ENCODE measurements around the gene TLL2.
A peak's percentile ranks its signal among the peaks of the same experiment; 100 is the strongest.

Gene TLL2

DNA sequence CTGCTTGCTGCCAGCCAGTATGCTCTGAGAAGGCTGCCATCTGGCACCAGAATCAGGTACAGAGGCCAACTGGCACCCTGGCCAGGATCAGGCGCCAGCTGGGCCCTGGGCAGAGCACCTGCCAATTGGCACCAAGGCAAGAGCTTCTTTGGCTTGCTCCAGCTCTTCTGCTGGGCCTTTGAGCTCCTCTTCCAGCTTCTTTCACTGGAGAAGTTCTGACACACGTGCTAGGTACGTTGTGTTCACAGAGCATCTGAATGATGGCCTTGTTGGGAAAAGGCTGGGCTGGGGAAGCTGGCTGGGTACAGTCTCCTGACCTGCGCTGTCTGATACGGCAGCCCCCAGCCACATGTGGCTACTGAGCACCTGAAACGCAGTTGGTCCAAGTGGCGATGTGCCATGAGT lies 123.3 kb downstream of the TLL2 start:
- no peak for DNase-seq (ENCODE audit: low read depth in 2 of 2)

DNA sequence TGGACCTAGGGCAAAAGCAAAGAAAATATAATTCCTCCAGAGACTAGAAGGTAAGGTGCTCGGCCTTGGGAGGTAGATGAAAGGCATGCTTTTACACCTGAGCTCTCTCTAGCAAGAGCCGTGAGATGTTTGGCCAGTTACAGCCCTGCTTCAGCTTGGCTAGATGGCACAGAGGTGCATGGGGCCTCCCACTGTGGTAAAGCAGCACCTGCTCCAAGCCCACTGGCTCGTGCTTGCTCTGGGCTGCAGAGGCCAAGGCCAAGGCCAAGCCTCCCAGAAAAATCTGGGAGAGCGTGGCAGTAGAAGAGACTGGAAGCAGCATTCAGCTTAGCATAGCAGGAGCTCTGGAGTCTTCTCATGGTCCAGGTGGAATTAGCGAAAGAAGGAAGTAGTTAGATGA lies 123.9 kb downstream of the TLL2 start:
- no peak for DNase-seq (ENCODE audit: low read depth in 2 of 2)

DNA sequence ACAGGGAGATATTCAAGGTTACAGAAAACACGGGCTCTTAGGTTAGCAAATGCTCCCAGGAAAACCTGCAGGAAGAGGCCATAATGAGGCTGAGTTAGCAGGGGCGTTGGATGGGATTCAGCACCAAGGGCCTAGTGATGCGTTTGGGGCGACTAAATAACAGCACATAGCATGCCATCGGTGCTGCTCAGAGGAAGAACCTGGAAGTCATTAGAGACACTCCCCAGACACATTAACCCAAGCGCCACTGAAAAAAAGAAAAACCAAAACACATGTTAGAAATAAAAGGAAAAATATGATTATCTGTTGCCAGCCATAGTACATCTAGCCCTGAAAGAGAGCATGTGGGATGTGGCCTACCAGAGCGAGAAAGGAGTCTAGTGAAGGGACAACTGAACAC lies 126.1 kb downstream of the TLL2 start:
- DNase-seq (ENCODE audit: low read depth in 2 of 2), result peak; percentile 48 to 58

DNA sequence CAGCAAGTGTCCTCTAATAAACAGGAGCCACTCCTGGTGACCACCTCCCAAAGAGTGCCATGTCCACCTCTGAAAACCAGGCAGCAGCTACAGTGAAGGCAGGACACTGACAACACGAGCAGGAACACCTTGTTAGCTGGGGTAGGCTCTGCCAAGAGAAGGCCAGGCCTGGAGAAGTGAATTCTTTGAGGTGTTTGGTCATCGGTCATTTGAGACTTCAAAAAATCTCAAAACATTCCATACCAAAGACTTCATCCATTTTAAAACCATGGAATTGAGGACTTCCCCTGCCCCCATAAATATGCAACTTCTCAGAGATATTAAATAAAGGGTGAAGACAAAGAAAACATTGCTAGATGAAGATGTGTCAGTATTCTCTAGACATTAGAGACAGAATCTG lies 126.6 kb downstream of the TLL2 start:
- DNase-seq (ENCODE audit: low read depth in 2 of 2), result peak; percentile 17 to 30

DNA sequence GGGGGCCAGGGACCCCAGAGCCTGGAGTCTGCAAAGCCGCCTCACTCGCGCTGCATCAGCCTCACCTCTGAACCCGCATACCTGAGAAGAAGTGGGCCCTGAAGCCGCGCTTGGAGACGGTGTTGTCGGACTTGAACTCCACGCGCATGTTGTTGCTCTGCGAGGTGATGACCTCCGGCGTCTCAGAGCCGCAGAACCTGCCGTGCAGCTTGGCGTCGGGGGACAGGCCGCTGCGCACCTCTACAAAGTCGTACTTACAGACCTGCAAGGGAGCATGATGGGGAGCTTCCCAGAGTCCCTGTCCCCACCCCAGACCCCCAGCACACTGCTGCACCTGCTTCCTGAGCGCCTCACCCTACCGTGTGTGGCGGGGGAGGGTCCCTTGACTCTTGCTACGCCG lies 129.2 kb downstream of the TLL2 start:
- DNase-seq (ENCODE audit: low read depth in 2 of 2), result no peak

DNA sequence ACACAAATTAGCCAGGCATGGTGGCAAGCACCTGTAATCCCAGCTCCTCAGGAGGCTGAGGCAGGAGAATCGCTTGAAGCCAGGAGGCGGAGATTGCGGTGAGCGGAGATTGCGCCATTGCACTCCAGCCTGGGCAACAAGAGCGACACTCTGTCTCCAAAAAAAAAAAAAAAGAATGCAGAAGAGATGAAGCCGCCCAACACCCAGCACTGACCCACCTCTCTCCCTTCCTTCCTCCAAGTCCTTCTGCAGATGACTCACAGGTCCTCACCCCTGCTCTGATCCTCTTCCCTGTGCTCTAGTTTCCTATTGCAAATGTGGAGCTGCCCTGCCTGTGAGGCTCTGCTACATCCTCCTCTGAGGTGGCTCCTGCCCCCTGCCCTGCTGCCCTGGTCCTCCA lies 132.9 kb downstream of the TLL2 start:
- DNase-seq (ENCODE audit: low read depth in 2 of 2), result no peak

DNA sequence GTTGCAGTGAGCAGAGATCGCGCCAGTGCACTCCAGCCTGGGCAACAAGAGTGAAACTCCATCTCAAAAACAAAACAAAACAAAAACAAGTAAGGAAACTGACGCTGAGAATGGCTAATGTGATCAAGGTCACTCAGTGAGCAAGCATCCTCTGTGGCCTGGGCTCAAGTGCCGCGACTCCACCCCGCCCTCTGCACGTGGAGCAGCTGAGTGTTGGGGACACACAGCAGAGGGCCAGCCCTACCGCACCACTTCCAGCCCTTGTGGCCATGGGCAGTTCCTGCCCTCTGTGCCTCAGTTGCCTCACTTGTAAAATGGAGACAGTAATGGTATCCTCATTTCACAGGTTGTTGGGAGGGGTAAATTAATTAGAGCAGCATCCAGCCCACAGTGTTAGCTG lies 134.0 kb downstream of the TLL2 start:
- no peak for DNase-seq (ENCODE audit: low read depth in 2 of 2)

DNA sequence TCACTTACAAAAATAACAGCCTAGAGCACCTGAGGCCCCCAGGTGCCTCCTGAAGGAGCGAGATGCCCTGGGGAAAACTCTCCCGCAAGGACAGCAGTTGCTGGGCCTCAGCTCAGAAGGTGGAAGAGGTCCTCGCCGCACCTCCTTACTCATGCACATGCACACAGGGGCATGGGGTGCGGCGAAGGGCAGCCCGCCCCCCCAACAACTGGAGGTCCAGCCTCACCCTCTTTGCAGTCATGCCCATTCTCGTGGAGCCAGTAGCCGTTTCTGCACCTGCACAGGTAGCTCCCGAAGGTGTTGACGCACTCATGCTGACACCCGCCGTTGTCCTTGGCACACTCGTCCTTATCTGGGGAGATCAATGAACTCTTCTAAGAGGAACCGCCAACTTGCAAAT lies 135.0 kb downstream of the TLL2 start:
- DNase-seq (ENCODE audit: low read depth in 2 of 2), result no peak

DNA sequence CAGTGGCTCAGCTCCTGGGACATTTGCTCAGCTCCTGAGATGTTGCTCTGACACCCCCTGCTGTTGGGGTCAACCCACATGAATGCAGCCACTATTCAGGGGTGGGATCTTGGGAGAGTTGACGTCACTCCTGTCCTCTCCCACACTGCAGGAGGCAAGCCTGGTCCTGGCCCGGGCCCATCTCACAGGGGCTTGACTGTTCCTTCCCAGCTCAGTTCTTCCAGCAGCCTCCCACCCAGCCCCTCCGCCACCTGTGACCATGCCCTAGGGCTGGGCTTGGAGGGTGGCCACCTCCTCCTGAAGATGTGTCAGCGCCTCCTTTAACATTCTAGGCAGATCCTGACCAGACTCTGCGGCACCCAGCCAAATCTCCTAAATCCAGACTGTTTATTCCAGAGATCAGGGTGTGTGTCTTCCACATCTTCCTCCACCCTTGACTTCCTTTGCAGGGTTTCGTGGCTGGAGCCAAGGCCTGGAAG lies 135.9 kb downstream of the TLL2 start:
- no peak for DNase-seq (ENCODE audit: low read depth in 2 of 2)

DNA sequence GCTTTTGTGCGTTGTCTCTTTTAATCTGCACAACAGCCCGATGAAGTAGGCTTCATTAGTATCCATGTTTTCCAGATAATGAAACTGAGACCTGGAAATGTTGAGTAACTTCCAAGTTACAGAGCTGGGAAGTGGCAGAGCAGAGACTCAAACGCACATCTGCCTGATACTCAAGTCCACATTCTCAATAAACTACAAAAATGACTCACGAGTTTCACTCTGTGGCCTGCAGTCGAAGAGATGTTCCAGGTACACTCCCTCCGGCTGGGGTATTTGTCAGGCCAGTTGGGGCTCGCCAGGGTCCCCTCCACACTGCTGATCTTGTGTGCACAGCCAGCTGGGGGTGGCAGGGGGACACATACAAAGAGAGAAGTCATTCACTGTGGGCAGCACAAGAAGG lies 137.2 kb downstream of the TLL2 start:
- no peak for DNase-seq (ENCODE audit: low read depth in 2 of 2)

DNA sequence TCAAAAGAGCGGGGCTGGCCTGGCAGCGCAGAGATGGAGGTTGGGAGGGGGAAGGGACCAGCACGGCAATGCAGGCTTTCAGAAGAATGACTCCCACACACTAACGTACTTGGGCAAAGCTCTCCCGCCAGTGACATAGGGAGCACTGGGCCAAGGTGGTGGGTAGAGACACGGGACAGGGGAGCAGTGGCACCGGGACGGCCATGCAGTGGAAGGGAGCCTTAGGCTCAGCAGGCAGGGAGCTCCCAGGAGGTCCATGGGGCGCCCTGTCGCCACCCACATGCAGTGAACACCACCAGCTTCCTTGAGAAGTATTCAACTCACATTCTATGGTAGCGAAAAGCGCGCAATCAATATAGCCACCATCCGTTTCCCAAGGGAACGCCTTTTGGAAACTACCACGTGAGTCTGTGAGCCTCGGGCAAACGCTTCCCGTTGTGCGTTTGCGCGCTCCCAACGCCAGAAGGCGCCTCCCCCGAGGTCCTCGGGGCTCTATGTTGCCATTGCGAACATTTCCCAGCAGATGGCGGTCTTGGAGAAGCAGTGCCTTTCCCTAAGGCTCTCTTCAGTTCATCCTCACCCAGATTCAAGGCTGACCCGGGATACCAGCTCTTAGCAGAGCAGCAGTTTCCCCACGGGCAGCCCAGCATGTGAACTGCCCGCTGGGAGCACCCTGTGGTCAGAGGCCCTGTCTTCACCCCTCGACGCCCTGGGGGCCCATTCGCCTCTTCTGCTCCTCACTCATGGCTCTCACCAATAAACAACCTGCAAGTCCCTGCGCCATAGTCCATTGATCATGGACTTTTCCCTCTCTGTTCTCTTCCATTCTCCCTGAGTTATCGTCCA lies 138.5 kb downstream of the TLL2 start:
- peak; percentile 62 to 63 for DNase-seq (ENCODE audit: low read depth in 2 of 2)

DNA sequence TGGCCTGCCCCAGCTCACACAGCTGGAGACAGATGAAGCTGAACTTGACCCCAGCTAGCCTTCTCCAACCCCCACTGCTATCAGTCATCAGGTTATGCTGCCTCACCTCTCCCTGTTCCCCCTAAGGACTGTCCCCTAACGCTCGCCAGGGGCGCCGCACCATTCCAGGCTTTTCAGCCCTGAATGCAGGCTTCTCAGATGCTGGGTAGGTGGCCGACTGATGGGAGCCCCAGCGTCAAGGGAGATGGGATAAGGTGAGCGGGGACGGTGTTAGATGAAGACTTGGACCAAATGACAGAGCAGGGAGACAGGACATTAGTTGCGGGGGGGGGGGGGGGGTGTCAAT lies 139.1 kb downstream of the TLL2 start:
- no peak for DNase-seq (ENCODE audit: low read depth in 2 of 2)

DNA sequence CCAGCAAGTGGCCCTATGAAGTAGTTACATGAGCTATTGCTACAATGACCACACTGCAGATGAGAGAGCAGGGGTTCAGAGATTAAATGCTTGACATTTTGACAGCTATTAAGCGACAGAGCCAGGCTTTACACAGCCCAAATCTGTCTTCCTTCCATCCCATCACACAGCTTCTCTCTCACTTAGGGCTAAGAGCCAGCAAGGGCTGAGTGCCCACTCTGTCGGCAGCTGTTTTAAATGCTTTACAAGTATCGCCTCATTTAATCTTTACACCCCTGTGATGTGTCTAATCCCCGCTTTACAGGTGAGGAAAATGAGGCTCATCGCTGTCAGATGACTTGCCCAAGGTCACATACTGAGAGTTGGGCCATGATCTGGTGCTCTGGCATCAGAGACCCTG lies 139.7 kb downstream of the TLL2 start:
- DNase-seq (ENCODE audit: low read depth in 2 of 2), result no peak

DNA sequence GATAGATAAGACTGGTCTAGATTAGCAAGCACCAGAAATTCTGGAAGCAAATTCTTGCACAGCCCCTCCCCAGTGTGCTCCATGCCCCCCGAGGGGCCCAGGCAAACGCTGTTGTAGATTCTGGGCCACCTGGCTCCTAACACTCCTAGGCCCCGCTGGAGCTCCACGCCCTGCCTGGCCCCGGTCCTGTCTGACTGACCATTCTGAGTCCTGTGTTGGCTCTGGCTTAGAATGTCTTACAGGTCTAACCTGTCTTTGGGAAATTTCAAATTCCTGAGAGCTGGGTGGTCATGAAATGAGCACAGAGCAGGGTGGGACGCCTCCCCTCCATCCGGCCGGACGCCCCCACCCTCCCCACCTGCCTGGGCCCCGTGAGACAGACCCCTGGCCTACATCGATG lies 142.4 kb downstream of the TLL2 start:
- no peak for DNase-seq (ENCODE audit: low read depth in 2 of 2)

DNA sequence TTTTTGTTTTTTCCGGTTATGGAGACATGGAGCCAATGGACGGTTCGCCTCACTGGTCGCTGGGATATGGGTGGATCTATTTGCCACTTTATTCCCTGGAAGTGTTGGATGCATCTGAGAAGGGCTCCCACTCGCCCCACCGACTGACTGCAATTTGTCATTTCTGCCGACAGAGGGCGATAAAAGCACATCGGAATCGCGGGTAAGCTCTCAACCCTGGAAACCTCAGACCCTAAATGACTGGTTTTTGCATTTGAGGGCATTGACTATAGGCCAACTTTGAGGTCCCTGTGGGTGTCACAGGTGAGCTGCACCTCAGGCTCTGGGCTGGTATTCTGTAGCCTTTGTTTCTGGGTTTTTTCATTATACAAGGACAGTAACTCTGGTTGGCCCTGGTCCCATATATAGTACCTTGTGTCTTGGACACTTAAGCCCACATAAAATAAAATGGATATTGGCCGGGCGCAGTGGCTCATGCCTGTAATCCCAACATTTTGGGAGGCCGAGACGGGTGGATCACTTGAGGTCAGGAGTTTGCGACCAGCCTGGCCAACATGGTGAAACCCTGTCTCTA lies 143.1 kb downstream of the TLL2 start:
- DNase-seq (ENCODE audit: low read depth in 2 of 2), result peak in 1 of 2 experiments; percentile 9

DNA sequence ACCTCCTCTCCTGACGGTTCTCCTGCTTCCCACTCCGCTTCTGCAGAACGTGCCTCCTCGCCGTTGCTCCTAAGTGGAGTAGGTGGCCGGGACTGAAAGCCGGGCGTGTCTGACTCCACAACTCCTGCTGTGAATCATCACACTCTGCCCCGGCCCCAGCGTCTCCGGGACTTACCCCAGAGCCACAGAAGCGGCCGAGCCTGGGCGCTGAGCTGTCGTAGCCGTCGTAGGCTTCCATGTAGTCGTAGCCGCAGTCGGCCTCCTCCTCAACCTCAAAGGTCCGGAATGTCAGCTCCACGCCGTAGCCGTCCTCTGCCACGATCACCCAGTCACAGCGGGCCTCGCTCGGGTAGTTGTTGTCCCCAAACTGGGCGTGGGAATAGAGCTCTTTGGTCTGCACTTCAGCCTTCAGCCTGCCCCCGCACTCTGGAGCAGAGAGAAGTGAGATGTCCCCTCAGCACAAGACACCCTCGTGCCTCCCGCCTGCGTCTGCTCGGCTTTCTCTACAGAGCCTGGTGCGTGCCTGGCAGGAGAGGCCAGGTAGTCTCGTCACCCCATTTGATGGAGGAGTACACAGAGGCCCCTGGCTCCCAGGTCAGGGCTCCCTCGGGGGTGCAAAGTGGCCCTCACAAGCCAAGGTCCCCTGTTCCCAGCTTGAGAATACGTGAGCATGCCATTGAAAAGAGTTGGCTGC lies 143.7 kb downstream of the TLL2 start:
- no peak for DNase-seq (ENCODE audit: low read depth in 2 of 2)

DNA sequence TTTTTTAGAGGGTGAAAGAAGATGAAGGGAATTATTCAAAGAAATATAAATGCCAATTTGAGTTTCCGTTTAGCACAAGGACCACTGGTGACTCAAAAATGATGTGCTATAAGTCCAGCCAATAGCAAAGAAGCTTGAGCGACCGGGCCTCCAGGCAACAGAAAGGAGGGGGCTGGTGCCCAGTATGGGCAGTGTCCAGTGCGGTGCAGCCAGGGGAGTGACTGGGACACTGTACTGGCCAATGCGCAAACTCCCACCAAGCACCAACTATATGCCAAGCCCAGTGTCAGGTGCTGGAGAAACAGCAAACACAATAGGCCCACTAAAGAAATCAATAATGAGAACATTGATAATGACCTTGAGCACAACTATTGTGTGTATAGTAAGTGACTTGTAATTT lies 144.8 kb downstream of the TLL2 start:
- no peak for DNase-seq (ENCODE audit: low read depth in 2 of 2)

DNA sequence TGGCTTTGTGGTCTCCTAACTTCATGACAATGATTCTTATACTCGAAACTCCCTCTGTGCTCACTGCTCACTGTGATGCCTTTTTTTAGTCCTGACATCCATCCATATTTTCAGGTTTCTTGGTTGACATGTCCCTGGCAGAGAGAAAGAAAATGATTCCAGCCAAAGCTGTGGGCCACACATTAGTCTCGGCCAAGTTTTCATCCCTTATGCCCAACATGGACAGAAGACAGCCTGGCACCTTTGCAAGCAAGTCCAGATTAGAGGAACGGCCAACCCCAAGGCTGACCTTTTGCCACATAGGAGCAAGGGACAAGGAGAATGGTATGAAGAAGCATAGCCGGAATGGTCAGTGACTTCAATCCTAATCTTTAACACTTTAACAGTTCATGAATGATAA lies 146.3 kb downstream of the TLL2 start:
- no peak for DNase-seq (ENCODE audit: low read depth in 2 of 2)

DNA sequence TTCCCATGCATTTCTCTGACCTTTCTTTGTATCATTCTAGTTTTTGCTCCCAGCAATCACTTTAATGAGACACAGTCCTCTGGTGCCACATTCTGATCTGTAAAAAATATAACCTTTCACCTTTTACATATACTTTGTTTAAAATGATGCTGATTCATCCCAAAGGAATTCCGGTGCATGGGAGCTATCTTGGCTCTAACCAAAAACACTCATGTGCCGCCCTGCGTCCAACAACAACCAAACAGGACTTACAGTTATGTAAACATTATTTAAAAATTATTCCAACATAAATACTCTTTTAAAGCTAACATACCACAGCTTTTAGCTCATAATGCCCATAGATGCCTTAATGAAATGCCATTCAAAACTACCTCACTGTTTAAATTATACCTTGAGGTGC lies 147.2 kb downstream of the TLL2 start:
- DNase-seq (ENCODE audit: low read depth in 2 of 2), result no peak

DNA sequence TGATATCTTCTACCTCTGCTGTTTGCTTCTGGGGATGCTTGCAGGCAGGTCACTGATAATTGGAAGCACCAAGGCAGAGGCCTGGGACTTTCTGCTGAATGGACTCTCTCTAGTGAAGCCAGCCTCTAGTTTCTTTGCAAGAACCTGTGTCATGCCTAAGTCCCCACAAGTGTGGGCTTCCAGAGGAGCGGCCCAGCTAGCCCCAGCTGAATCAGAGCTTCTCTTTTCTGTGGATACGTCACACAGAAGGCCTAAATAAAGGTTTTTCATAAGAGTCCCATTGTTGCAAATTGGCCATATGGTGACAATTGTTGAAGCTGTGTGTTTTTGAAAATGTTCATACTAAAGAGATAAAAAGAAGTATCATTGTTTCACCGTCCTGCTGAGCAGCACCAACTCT lies 148.2 kb downstream of the TLL2 start:
- no peak for DNase-seq (ENCODE audit: low read depth in 2 of 2)

DNA sequence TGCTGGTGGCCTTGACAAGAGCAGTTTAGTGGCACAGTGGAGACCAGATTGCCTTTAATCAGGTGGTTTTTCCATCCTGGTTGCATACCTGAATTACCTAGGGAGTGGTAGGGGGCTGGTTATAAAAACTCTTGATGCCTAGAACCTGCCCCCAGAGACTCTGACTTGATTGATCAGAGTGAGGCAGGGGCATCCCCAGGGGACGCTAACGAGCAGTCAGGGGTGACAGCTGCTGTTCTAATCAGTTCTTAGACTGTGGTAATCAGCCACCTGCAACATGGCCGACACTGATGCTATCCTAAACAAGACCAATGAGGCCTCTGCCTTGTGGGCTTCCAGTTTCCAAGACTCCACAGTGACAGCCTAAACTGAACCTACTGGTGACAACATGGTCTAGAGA lies 153.0 kb downstream of the TLL2 start:
- DNase-seq (ENCODE audit: low read depth in 2 of 2), result no peak

DNA sequence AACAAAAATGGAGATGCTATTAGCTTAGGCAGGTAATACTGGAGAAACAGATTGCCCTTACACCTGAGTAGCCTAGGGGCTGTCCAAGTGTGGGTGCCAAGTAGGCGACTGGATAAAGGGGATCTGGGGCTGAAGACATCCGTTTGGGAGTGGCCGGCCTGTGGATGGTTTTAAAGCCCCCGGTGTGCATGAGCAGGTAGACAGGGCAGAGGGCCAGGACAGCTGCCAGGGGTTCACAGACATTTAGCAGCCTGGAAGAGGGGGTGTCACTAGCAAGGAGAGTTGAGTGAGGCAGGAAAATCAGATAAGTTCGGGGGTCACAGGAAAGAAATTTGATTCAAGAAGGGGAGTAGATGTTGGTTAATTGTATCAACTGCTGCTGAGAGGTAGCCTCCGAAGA lies 153.4 kb downstream of the TLL2 start:
- DNase-seq (ENCODE audit: low read depth in 2 of 2), result no peak

DNA sequence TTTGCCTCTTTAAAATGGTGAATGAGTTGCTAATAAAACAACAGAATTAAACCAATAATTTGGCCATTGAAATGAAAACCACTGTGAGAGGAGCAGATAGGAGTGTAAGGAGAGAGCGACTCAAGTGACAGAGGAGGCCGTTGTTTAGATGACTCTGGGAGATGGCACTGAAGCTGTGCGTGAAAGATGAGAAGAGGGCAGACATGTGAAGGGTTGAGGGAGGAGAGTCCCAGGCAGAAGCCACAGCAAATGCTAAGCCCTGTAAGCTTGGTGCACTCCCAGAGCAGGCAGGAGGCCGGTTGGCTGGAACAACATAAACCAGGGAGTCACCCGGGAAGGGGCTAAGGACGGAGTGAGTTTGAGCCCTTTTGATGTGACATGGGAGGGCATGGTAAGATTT lies 154.1 kb downstream of the TLL2 start:
- DNase-seq (ENCODE audit: low read depth in 2 of 2), result no peak
